HL-60/S4 (cell line): ENCODE data around the gene LSP1.
"Not testable (repeated sequence)": the region's sequence is repeated elsewhere in the genome, so short reads cannot be mapped to it uniquely, and the experiment has no call there.

Experiments used
- in situ Hi-C: fragments of 300-500 bp; cut with MboI; formaldehyde crosslinking; loops from 2 replicates; pipeline ENCODE4 v1.14.3; 2022; ENCODE audit warnings: low sequenced_read_pairs

LSP1 gene

GRCh38 chr11:1852877-1853276 is at the start of gene LSP1:
LSP1 (plus strand) TSS chr11:1853084; CDS start chr11:1853145, 61 bp downstream.
- in situ Hi-C loops, result no loop called here

DNA sequence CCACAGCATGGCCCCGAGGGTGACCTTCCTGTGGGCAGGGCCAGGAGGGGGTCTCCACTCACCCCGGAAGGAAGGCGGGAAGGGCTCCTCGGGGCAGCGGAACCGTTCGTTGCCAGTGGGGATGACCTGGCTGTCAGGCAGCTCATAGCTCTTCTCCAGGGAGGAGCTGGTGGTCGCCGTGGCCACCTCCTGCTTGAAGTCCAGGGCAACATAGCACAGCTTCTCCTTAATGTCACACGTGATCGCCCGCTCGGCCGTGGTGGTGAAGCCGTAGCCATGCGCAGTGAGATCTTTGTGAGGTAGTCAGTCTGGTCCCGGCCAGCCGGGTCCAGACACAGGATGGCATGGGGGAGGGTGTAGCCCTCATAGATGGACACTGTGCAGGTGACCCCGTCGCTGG is 49.6 kb upstream of the LSP1 start:
- in situ Hi-C loops, result no loop called here

DNA sequence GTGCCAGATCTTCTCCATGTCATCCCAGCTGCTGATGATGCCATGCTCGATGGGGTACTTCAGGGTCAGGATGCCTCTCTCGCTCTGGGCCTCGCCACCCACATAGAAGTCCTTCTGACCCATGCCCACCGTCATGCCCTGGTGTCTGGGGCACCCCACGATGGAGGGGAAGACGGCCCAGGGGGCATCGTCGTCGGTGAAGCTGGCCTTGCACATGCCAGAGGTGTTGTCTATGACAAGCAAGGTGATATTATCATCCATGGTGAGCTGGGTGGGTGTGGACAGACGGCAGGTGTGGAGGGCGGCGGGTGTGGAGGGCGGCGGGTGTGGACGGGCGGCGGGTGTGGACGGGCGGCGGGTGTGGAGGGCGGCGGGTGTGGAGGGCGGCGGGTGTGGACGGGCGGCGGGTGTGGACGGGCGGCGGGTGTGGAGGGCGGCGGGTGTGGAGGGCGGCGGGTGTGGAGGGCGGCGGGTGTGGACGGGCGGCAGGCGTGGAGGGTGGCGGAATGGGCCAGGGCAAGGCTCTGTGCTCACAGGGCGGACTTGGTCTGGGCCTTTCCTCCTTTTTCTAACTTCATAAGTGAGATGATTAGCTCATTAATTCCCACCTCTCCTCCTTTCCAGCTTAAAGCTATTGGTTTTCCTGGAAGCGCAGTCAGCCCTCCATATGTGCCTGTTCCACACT is 48.9 kb upstream of the LSP1 start:
- in situ Hi-C loops, result not testable (repeated sequence)

DNA sequence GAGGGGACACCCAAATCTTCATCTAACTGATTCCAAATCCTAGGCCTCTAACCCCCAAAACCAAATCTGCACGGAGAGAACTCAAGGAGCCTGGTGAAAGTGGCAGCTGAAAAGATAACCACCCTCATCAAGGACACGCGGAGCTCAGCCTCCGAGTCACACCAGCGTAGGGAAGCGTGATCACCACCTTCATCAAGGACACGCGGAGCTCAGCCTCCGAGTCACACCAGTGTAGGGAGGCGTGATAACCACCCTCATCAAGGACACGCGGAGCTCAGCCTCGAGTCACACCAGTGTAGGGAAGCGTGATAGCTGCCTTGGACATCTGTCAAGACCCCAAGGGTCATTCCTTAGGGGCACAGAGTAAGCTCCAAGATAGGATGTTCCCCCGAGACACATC is 47.4 kb upstream of the LSP1 start:
- in situ Hi-C loops, result no loop called here

- in situ Hi-C loops, result no loop called here
These were observed 45.5 kb upstream of the LSP1 start for GRCh38 chr11:1807264-1807995.

DNA sequence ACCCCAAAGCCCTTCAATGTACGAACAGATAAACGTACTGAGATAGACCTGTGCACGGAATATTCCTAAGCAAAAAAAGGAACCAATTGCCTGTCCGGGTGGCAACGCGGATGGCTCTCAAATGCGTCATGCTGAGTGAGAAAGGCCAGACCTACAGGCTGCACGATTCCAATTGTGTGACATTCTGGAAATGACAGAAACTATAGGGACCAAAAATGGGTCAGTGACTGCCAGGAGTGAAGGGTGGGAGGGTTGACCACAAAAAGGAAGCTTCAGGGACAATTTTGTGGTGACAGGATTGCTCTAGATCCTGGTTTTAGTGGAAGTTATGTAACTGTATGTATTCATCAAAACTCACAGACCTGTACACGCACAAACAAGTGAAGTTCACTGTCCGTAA is 42.1 kb upstream of the LSP1 start:
- in situ Hi-C loops, result no loop called here

- in situ Hi-C loops, result no loop called here
These were observed 40.6 kb upstream of the LSP1 start for GRCh38 chr11:1812274-1812673.

DNA sequence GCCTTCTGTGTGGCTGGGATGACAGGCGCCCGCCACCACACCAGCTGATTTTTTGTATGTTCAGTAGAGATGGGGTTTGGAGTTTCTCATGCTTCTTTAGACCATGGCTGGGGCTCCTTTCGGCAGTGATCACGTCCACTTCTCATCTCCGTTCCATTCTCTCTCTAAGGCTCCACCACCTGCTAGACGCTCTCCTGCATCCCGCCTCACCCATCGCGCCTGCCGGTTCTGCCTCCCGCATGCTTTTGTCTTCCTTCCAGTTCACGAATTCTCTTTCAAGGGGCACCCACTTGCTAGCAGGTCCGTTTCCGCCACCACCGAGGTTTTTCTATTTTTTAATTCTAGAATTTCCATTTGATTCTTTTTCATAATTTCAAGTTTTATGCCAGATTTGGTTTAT is 40.1 kb upstream of the LSP1 start:
- in situ Hi-C loops, result no loop called here

DNA sequence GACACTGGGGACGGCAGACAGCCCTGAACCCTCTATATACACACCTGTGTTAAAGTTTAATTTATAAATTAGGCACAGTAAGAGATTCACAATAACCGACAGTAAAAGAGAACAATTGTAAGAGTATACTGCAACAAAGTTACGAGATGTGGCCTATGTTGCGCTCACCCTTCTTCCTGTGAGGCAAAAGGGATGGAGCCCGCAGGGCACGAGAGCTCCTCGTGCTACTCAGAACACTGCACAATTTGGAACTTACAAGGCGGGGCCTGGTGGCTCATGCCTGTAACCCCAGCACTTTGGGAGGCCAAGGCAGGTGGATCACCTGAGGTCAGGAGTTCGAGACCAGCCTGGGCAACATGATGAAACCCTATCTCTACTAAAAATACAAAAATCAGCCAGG is 39.5 kb upstream of the LSP1 start:
- in situ Hi-C loops, result not testable (repeated sequence)

GRCh38 chr11:1814691-1815090 is 38.2 kb upstream of the LSP1 start:
- in situ Hi-C loops, result no loop called here

- in situ Hi-C loops, result no loop called here
These were observed 37.6 kb upstream of the LSP1 start for GRCh38 chr11:1815311-1815710.

GRCh38 chr11:1815751-1816150 is 37.1 kb upstream of the LSP1 start:
- in situ Hi-C loops, result no loop called here

DNA sequence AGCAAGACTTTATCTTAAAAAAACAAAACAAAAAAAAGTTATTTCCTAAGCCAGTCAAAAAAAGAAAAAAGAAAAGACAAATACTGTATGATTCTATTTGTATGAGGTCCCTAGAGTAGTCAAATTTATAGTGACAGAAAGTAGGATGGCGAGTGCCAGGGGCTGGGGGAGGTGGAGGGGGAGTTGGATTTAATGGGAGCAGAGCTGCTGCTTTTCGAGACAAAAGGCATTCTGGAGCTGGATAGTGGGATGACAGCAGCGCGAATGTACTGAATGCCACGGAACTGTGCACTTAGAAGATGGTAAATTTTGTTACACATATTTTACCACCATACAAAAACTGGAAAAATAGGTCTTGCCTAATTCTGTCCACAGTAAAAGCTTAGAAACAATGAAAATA is 35.9 kb upstream of the LSP1 start:
- in situ Hi-C loops, result no loop called here

GRCh38 chr11:1817511-1817910 is 35.4 kb upstream of the LSP1 start:
- in situ Hi-C loops, result no loop called here

DNA sequence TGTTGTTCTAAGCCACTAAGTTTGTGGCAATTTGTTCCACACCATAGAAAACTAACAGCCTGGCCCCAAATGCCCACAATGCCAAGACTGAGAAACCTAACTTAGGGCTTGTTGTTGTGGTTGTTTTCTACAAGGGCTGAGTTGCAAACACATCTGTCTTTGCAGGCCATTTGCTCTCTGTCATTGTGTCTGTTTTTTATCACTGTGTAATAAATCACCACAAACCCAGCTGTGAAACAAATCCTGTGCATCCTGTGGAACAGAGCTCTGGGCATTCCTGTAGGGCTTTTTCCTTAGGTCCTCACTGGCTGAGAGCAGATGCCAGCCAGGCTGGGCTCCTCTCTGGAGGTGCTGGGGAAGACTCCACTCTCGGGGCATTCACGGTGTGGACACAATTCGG is 33.8 kb upstream of the LSP1 start:
- in situ Hi-C loops, result no loop called here

DNA sequence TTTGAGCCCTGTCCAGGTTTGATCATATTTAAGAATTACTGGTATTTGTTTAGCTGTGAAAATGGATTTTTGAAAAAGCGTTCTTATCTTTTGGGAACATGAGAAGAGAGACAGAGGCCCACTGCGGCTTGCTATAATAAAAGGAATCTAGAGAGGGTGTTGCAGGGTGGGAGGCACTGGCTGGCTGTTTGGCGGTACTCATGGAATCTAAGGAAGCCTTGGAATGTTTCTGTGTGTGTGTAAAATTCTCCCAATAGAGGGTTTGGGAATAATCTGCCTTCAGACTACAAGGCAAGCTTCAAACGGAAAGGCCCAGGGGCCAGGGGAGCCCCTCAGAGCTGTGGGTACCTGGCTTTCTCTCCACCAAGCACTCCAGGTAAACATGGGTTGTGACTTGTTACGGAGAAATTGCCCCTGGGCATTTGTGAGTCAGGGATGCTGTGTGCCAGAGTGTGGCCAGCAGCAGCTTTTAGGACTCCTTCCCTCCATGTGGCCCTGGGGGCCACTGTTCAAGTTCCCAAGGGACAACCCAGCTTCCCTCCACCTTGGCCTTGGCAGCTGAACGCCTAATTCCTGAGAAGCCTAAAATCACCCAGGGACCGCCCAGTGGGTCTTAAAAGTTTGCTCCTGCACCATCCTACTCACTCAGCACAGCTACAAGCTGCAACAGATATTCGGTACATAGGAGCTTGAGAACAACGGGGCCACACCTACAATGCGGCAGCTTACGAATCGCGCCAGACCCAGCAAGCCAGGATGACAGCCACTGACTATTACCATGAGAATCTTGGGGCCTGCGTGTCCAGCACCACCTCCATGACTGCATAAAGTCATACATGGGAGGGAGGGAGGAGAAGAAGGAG is 32.2 kb upstream of the LSP1 start:
- in situ Hi-C loops, result no loop called here

GRCh38 chr11:1821562-1821961 is 31.3 kb upstream of the LSP1 start:
- in situ Hi-C loops, result no loop called here

DNA sequence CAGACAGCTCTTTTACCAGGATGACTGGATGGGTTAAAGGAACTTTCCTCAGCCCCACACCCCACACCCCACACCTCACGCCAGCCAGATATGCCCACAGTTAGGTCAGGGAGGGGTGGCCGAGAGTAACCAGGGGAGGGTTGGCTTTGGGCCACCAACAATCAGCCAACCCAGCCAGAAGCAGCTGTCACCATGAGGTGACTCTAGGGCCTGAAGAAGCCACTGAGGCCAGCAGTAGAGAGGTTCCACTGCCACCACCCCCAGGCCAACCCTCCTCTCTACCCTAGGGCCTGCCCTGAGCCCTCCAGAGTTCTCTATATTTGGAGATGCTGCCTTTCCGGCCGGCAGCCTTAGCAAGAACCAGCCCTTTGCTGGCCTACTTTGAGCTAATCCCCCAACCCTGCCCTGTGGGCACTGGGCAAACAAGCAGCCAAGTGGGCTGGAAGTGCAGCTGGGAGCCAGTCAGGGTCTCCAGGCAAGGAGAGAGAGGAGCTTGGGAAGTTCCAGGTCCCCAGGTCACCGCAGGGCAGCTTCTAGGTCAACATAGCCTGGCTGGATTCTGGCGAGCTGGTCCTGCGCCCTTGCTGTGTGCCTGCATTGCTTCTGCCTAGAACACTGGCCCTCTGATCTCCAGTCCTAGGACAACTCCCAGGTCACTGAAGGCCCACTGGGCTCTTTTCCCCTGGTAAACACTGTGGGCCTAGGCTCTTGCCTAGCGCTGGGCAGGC is 30.1 kb upstream of the LSP1 start:
- in situ Hi-C loops, result no loop called here

DNA sequence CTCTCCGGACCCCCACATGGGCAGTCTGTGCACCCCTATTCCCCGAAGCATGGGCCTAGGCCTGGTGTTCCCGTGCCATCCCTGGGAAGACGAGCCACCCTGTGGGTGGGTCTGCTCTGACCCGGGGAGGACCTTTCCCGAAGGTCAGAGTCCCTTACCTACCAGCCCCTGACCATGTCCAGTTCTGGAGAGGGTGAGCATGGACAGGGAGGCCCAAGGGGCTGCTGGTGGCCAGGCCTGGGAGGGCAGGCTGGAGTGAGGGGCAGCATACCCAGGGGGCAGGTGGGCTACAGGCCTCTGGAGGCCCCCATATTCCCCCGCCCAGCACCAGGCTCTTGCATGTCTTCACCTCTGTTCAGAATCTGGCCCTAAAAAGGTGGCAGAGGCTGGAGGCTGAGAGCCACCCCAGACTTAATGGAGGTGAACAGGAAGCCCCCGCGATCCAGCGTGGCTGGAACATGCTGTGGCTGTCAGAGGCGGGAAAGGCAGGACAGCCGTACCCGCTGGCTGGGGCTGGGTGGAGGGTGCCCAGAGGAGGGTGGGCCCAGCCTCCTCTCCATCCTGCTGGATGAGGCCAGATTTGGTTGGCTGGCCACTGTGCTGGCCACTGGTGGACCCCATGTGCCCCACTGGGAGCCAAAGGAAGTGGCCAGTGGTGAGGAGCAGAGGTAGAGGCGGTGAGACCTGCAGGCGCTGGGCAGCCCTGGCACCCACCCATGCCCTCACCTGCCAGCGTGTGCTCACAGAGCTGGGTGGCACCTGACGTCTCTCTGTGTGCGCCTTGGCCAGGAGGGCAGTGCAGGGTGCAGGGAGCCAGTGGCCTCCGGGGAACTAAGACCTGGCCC is 29.3 kb upstream of the LSP1 start:
- in situ Hi-C loops, result no loop called here
